ENCODE data around the gene XKR7.
"Not testable (repeated sequence)": the region's sequence is repeated elsewhere in the genome, so short reads cannot be mapped to it uniquely, and the experiment has no call there.

Gene XKR7

GRCh38 chr20:32018269-32019155 is 50.6 kb downstream of the XKR7 start:
- peak; percentile 26 for DNase-seq

GRCh38 chr20:32019156-32019510 is 51.2 kb downstream of the XKR7 start:
- no peak for DNase-seq

GRCh38 chr20:32019563-32020463 is 51.9 kb downstream of the XKR7 start:
- DNase-seq, result no peak

GRCh38 chr20:32021091-32021490 is 53.1 kb downstream of the XKR7 start:
- no peak for DNase-seq

- DNase-seq, result no peak
These were observed 56.8 kb downstream of the XKR7 start for GRCh38 chr20:32024683-32025295.

- no peak for DNase-seq
These were observed 59.7 kb downstream of the XKR7 start for GRCh38 chr20:32027643-32028042.

GRCh38 chr20:32028647-32029372 is 60.9 kb downstream of the XKR7 start:
- no peak for DNase-seq

- DNase-seq, result no peak
These were observed 61.6 kb downstream of the XKR7 start for GRCh38 chr20:32029561-32029960.

GRCh38 chr20:32031007-32031958 is 63.3 kb downstream of the XKR7 start:
- peak; percentile 38 for DNase-seq

GRCh38 chr20:32033316-32033715 is 65.4 kb downstream of the XKR7 start:
- no peak for DNase-seq

- DNase-seq, result not testable (repeated sequence)
These were observed 65.8 kb downstream of the XKR7 start for GRCh38 chr20:32033721-32034120.

- no peak for DNase-seq
These were observed 66.9 kb downstream of the XKR7 start for GRCh38 chr20:32034581-32035425.

GRCh38 chr20:32035426-32035779 is 67.5 kb downstream of the XKR7 start:
- DNase-seq, result no peak

GRCh38 chr20:32036252-32036651 is 68.3 kb downstream of the XKR7 start:
- DNase-seq, result no peak

GRCh38 chr20:32036716-32037485 is 69.0 kb downstream of the XKR7 start:
- DNase-seq, result no peak

GRCh38 chr20:32037929-32038328 is 70.0 kb downstream of the XKR7 start:
- DNase-seq, result no peak

GRCh38 chr20:32040142-32040953 is 72.4 kb downstream of the XKR7 start:
- DNase-seq, result no peak

GRCh38 chr20:32045999-32046398 is 78.0 kb downstream of the XKR7 start:
- DNase-seq, result no peak

GRCh38 chr20:32050324-32050841 is 82.4 kb downstream of the XKR7 start:
- DNase-seq, result no peak

All from activated effector memory CD4-positive, alpha-beta T cell treated with Interleukin-2 at 50 U/mL for 16 hours (primary cell).